ENCODE measurements around the gene MOGAT3. TPM values are rescaled to one million over a fixed set of nuclear protein-coding genes. Genes with fewer than 3 reads are reported as not detected.
"Not testable (repeated sequence)": the region's sequence is repeated elsewhere in the genome, so short reads cannot be mapped to it uniquely, and the experiment has no call there.

Gene MOGAT3
- total and polyA plus RNA-seq, 7 donors: not detected

- TF ChIP-seq, protein P1, sequence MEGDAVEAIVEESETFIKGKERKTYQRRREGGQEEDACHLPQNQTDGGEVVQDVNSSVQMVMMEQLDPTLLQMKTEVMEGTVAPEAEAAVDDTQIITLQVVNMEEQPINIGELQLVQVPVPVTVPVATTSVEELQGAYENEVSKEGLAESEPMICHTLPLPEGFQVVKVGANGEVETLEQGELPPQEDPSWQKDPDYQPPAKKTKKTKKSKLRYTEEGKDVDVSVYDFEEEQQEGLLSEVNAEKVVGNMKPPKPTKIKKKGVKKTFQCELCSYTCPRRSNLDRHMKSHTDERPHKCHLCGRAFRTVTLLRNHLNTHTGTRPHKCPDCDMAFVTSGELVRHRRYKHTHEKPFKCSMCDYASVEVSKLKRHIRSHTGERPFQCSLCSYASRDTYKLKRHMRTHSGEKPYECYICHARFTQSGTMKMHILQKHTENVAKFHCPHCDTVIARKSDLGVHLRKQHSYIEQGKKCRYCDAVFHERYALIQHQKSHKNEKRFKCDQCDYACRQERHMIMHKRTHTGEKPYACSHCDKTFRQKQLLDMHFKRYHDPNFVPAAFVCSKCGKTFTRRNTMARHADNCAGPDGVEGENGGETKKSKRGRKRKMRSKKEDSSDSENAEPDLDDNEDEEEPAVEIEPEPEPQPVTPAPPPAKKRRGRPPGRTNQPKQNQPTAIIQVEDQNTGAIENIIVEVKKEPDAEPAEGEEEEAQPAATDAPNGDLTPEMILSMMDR (IDR thresholded peaks at IDR 0.05): no peak
- intact Hi-C loops (cut with DNase I): no loop called here
- Histone ChIP-seq H3K4me3 (no peak overlapping the region), H3K4me1 (peaks cover 6% of the 10 kb centered on the region), H3K27ac (no peak overlapping the region), H3K9me3 (no peaks in the 10 kb centered on the region), H3K27me3 (ENCODE audit: insufficient read depth in 3 of 3, low read length in 2 of 3) (peaks cover 0 to 48% (median 18%) of the 10 kb centered on the region in 3 donors), H3K36me3 (ENCODE audit: insufficient read depth in 1 of 2, low read depth in 1 of 2) (peaks cover 4 to 11% of the 10 kb centered on the region in 2 donors)
- ATAC-seq (no peak), DNase-seq (no peak)
- WGBS, 3 donors: 83 to 86% (median 84%) methylated on average over 5 of the region's 5 CpGs
These were observed 1.7 kb upstream of the MOGAT3 start for GRCh38 chr7:101202603-101202918.

- ATAC-seq (peak in 1 of 4 donors; percentile 32), DNase-seq (no peak)
- Histone ChIP-seq H3K4me1 (peaks cover 6% of the 10 kb centered on the region), H3K27me3 (ENCODE audit: insufficient read depth in 3 of 3, low read length in 2 of 3) (peaks cover 0 to 54% (median 18%) of the 10 kb centered on the region in 3 donors), H3K4me3 (peak overlapping the region; percentile 25), H3K9me3 (no peaks in the 10 kb centered on the region), H3K27ac (no peak overlapping the region), H3K36me3 (ENCODE audit: insufficient read depth in 1 of 2, low read depth in 1 of 2) (peaks cover 4 to 11% of the 10 kb centered on the region in 2 donors)
- intact Hi-C loops (cut with DNase I): no loop called here
- TF ChIP-seq, protein P1 (IDR thresholded peaks at IDR 0.05): no peak
- 5 to 7% (median 7%) methylated on average over 49 to 75 of the region's 75 CpGs for WGBS, 3 donors
These were observed 1.1 kb upstream of the MOGAT3 start for GRCh38 chr7:101201695-101202602.

- Histone ChIP-seq H3K27me3 (ENCODE audit: insufficient read depth in 3 of 3, low read length in 2 of 3) (peaks cover 0 to 66% (median 20%) of the 10 kb centered on the region in 3 donors), H3K9me3 (no peaks in the 10 kb centered on the region), H3K27ac (no peak overlapping the region), H3K4me3 (no peak overlapping the region), H3K4me1 (peaks cover 6% of the 10 kb centered on the region), H3K36me3 (ENCODE audit: insufficient read depth in 1 of 2, low read depth in 1 of 2) (no peaks in the 10 kb centered on the region)
- DNase-seq: no peak
- no peak for ATAC-seq
- TF ChIP-seq, protein P1 (IDR thresholded peaks at IDR 0.05): no peak
- 68 to 82% (median 75%) methylated on average over 2 of the region's 2 CpGs for WGBS, 3 donors
- intact Hi-C loops (cut with DNase I): no loop called here
These were observed 353 bp downstream of the MOGAT3 start for GRCh38 chr7:101200504-101200861.

DNA sequence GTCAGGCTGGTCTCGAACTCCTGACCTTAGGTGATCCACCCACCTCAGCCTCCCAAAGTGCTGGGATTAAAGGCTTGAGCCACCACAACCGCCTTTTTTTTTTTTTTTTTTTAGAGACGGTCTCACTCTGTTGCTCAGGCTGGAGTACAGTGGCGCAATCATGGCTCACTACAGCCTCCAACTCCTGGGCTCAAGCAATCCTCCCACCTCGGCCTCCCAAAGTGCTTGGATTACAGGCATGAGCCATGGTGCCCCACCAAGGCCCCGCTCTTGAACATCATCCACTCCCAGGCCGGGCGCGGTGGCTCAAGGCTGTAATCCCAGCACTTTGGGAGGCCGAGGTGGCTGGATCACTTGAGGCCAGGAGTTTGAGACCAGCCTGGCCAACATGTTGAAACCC lies 1.3 kb downstream of the MOGAT3 start:
- DNase-seq; H3K36me3 ChIP-seq (ENCODE audit: insufficient read depth in 1 of 2, low read depth in 1 of 2); H3K4me1 ChIP-seq; intact Hi-C loops (cut with DNase I); ATAC-seq; H3K27ac ChIP-seq; H3K9me3 ChIP-seq; H3K4me3 ChIP-seq: not testable (repeated sequence)
- WGBS, 3 donors: 90 to 95% (median 90%) methylated on average over 9 to 10 of the region's 10 CpGs
- H3K27me3 ChIP-seq (ENCODE audit: insufficient read depth in 3 of 3, low read length in 2 of 3): peaks cover 0 to 66% (median 20%) of the 10 kb centered on the region in 3 donors

DNA sequence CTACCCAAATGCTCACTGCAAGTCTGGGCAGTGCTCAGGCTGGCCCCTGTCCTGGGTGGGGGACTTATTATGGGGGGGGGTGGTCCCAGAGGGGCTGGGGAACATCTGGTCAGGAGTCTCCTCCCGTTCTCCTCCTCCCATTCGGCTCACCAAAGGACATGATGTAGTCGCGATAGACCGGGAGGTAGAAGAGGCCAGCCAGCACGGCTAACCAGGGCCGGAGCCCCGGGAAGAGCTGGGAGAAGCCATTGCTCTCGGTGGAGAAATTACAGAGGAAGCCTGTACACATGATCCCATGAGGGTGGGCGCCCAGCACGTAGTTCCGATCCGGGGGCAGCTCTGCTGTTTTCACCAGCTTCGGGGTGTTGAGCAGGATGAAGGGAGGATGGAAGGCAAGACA lies 2.4 kb downstream of the MOGAT3 start:
- no peak overlapping the region for H3K4me3 ChIP-seq
- H3K4me1 ChIP-seq: peaks cover 6% of the 10 kb centered on the region
- no peak overlapping the region for H3K27ac ChIP-seq
- TF ChIP-seq, protein P1 (IDR thresholded peaks at IDR 0.05): no peak
- ATAC-seq (no peak), DNase-seq (no peak)
- H3K27me3 ChIP-seq (ENCODE audit: insufficient read depth in 3 of 3, low read length in 2 of 3): peaks cover 0 to 66% (median 17%) of the 10 kb centered on the region in 3 donors
- 42 to 63% (median 57%) methylated on average over 14 of the region's 14 CpGs for WGBS, 3 donors
- no peaks in the 10 kb centered on the region for H3K9me3 ChIP-seq
- intact Hi-C loops (cut with DNase I): no loop called here
- no peaks in the 10 kb centered on the region for H3K36me3 ChIP-seq (ENCODE audit: insufficient read depth in 1 of 2, low read depth in 1 of 2)

Data from psoas muscle (tissue), 8 donors.